Kidney (tissue), 14 donors: ENCODE measurements around the gene PPP6R1. TPM values are rescaled to one million over a fixed set of nuclear protein-coding genes. Genes with fewer than 3 reads are reported as not detected.

Source experiments
- DNase-seq, 5 donors: peaks; one replicate each; pipeline ENCODE4 v3.0.0-alpha.2; 2013 to 2020
- FAIRE-seq: peaks from 2 replicates; lab custom pipeline; 2012; peaks lifted over from hg19 to GRCh38; lab: Jason Lieb, UNC
- H3K27ac ChIP-seq, 2 donors: one replicate each; pipeline ENCODE4 v1.7.0; 2013; ENCODE audit warnings: low read depth in 2 of 2, low read length in 2 of 2, inconsistent platforms in 1 of 2
- H3K27me3 ChIP-seq: one replicate; pipeline ENCODE4 v1.7.1; 2013; ENCODE audit warnings: low read length, inconsistent platforms; ENCODE audit not compliant: control insufficient read depth, insufficient read depth
- H3K36me3 ChIP-seq, 3 donors: one replicate each; pipeline versions ENCODE4 v1.7.0 to v1.7.1; 2013; ENCODE audit warnings: low read length in 3 of 3, control low read depth in 1 of 3, inconsistent platforms in 1 of 3; ENCODE audit not compliant: insufficient read depth in 3 of 3, control insufficient read depth in 2 of 3
- H3K4me1 ChIP-seq, 3 donors: one replicate each; pipeline versions ENCODE4 v1.7.0 to v1.7.1; 2013; ENCODE audit warnings: low read length in 3 of 3, inconsistent platforms in 1 of 3, low read depth in 1 of 3; ENCODE audit not compliant: control insufficient read depth in 2 of 3, insufficient read depth in 2 of 3
- H3K4me3 ChIP-seq, 3 donors: one replicate each; pipeline versions ENCODE4 v1.7.0 to v1.8.1; 2013; ENCODE audit warnings: low read length in 3 of 3, control low read depth in 1 of 3, inconsistent platforms in 1 of 3
- H3K9ac ChIP-seq, 3 donors: one replicate each; pipeline versions ENCODE4 v1.7.0 to v1.7.1; 2013; ENCODE audit warnings: low read length in 3 of 3, control low read depth in 1 of 3, inconsistent platforms in 1 of 3
- H3K9me3 ChIP-seq, 3 donors: one replicate each; pipeline versions ENCODE4 v1.7.0 to v1.7.1; 2013; ENCODE audit warnings: low read length in 3 of 3, control low read depth in 1 of 3, inconsistent platforms in 1 of 3; ENCODE audit not compliant: control insufficient read depth in 2 of 3, insufficient read depth in 1 of 3
- CTCF ChIP-seq: IDR thresholded peaks from 3 replicates; pipeline ENCODE4 v1.5.1; 2012; ENCODE audit warnings: mild to moderate bottlenecking, moderate library complexity, borderline replicate concordance; ENCODE audit not compliant: insufficient read depth; ENCODE audit errors: extremely low read depth
- intact Hi-C: fragments of 100-400 bp; cut with DNase I; formaldehyde crosslinking; loops from one replicate; pipeline ENCODE4 v1.11.1; 2022
- polyA plus RNA-seq: library from polyadenylated mRNA; stranded (reverse); fragments of 350-450 nt; fragmentation: Illumina TruSeq; extraction: RNeasy Lipid Tissue Mini Kit (QIAGEN cat#74804); gene quantifications from one replicate; pipeline ENCODE4 v1.2.3, GENCODE V29; 2014; ENCODE audit warnings: low read depth, low replicate concordance; ENCODE audit not compliant: insufficient read depth
- total RNA-seq: library from RNA; stranded (reverse); fragmentation: NEBNext Ultra II Directional; extraction: Animal tissue kit (Norgen Biotek cat#: 25700); gene quantifications from one replicate; pipeline ENCODE4 v1.2.1, GENCODE V29; 2021
- donor health status: control.
- donor health status: control.
- donor health status: control.
- donor health status: control.
- donor health status: control.
- donor health status: DM: yes; HTN: yes; CAD: no.
- donor health status: Normal renal cell carcinoma (clear cell type).

The PPP6R1 gene
- total and polyA plus RNA-seq, 2 donors from 2014 or later = 30.6 to 61.6 TPM

GRCh38 chr19:55229145-55229788 is 29.6 kb downstream of the PPP6R1 start:
- no peaks in the 10 kb centered on the region for H3K9me3 ChIP-seq
- no peak overlapping the region for H3K4me3 ChIP-seq
- intact Hi-C loops = no loop called here
- H3K9ac ChIP-seq = no peak overlapping the region
- FAIRE-seq = no peak
- peaks cover 2 to 15% (median 7%) of the 10 kb centered on the region in 3 donors for H3K36me3 ChIP-seq
- H3K27ac ChIP-seq = no peak overlapping the region
- TF ChIP-seq CTCF = no peak
- H3K27me3 ChIP-seq = no peaks in the 10 kb centered on the region
- peaks cover 0 to 4% (median 3%) of the 10 kb centered on the region in 3 donors for H3K4me1 ChIP-seq
- no peak for DNase-seq

- DNase-seq (peak in 1 of 5 donors; percentile 25), FAIRE-seq (no peak)
- no peak within 1 kb of the TSS for H3K4me3 ChIP-seq
- TF ChIP-seq CTCF = no peak
- no peaks in the 10 kb centered on the region for H3K27me3 ChIP-seq
- peaks cover 2 to 11% (median 5%) of the 10 kb centered on the region in 3 donors for H3K36me3 ChIP-seq
- H3K9ac ChIP-seq = no peak within 1 kb of the TSS
- no peak within 1 kb of the TSS for H3K27ac ChIP-seq
- H3K4me1 ChIP-seq = peaks cover 0 to 4% (median 3%) of the 10 kb centered on the region in 3 donors
- intact Hi-C loops = no loop called here
- H3K9me3 ChIP-seq = no peaks in the 10 kb centered on the region
Observed at GRCh38 chr19:55228403-55229031, 30.3 kb downstream of the PPP6R1 start, which contains the start of gene TMEM86B. TSS of gene TMEM86B (minus strand) at chr19:55228763. CDS start at chr19:55228741, 22 bp downstream.

GRCh38 chr19:55228015-55228391 is 30.8 kb downstream of the PPP6R1 start:
- Histone ChIP-seq H3K9me3 (no peaks in the 10 kb centered on the region), H3K4me1 (peaks cover 0 to 4% (median 3%) of the 10 kb centered on the region in 3 donors), H3K27ac (no peak overlapping the region), H3K9ac (no peak overlapping the region), H3K27me3 (no peaks in the 10 kb centered on the region), H3K4me3 (no peak overlapping the region), H3K36me3 (peaks cover 2 to 6% (median 5%) of the 10 kb centered on the region in 3 donors)
- DNase-seq (no peak), FAIRE-seq (no peak)
- intact Hi-C loops = no loop called here
- no peak for TF ChIP-seq CTCF
